Spleen (tissue), 7 donors: Measurements from ENCODE around the gene ARSA.
"Not testable (repeated sequence)": the region's sequence is repeated elsewhere in the genome, so short reads cannot be mapped to it uniquely, and the experiment has no call there.

Experiments
- POLR2A ChIP-seq, 3 donors: fragments of 450-650 bp; IDR thresholded peaks; one replicate each; pipeline ENCODE4 v1.5.1; 2017; ENCODE audit warnings: antibody characterized with exemption in 3 of 3, mild to moderate bottlenecking in 1 of 3
- TF ChIP-seq, protein P1 (sequence below), 11 experiments: fragments of 200-600 bp in 7 of 11; fragments of 450-650 bp in 4 of 11; sonication (generic) in 4 of 11; IDR thresholded peaks in 8 of 11; conservative IDR thresholded peaks in 3 of 11; 1 replicate in 7 of 11; 2 replicates in 4 of 11; pipeline versions ENCODE4 v1.4.0 to v1.8.0; 2016 to 2021; ENCODE audit warnings: antibody characterized with exemption in 11 of 11, inconsistent platforms in 4 of 11, mild to moderate bottlenecking in 1 of 11
- donor health status: DM: no; HTN: no; CAD: no; lungs with moderate emphysema.
- donor health status: DM: no; HTN: no; CAD: no.
- donor health status: DM: no; HTN: no; CAD: no.

- TF ChIP-seq POLR2A (IDR thresholded peaks at IDR 0.05), result not testable (repeated sequence)
- TF ChIP-seq, protein P1, sequence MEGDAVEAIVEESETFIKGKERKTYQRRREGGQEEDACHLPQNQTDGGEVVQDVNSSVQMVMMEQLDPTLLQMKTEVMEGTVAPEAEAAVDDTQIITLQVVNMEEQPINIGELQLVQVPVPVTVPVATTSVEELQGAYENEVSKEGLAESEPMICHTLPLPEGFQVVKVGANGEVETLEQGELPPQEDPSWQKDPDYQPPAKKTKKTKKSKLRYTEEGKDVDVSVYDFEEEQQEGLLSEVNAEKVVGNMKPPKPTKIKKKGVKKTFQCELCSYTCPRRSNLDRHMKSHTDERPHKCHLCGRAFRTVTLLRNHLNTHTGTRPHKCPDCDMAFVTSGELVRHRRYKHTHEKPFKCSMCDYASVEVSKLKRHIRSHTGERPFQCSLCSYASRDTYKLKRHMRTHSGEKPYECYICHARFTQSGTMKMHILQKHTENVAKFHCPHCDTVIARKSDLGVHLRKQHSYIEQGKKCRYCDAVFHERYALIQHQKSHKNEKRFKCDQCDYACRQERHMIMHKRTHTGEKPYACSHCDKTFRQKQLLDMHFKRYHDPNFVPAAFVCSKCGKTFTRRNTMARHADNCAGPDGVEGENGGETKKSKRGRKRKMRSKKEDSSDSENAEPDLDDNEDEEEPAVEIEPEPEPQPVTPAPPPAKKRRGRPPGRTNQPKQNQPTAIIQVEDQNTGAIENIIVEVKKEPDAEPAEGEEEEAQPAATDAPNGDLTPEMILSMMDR (IDR thresholded peaks at IDR 0.05 in 8 of 11, conservative IDR thresholded peaks at IDR 0.05 in 3 of 11), result not testable (repeated sequence)
These were observed 31.8 kb upstream of the ARSA start for GRCh38 chr22:50659711-50660110.
